H9 (cell line): ENCODE measurements around the gene NCAM2. TPM values are rescaled to one million over a fixed set of nuclear protein-coding genes. Genes with fewer than 3 reads are reported as not detected.

Source experiments
- DNase-seq: peaks from one replicate; pipeline ENCODE4 v3.0.0-alpha.2; 2017
- H2AFZ ChIP-seq: one replicate; pipeline ENCODE4 v1.6.1; 2013; ENCODE audit warnings: mild to moderate bottlenecking, low read length, control low read depth, moderate library complexity
- H2AK5ac ChIP-seq: 2 replicates; pipeline ENCODE4 v1.6.1; 2013; ENCODE audit warnings: low read length, control low read depth, mixed read lengths; ENCODE audit not compliant: insufficient read length
- H2BK120ac ChIP-seq: one replicate; pipeline ENCODE4 v1.6.1; 2013; ENCODE audit warnings: low read depth, mild to moderate bottlenecking, low read length, control low read depth, inconsistent platforms; ENCODE audit not compliant: poor library complexity, severe bottlenecking
- H2BK12ac ChIP-seq: 2 replicates; pipeline ENCODE4 v1.6.1; 2013; ENCODE audit warnings: low read length, control low read depth, mixed read lengths, low read depth; ENCODE audit not compliant: insufficient read length
- H2BK15ac ChIP-seq: 2 replicates; pipeline ENCODE4 v1.6.1; 2013; ENCODE audit warnings: low read depth, low read length, control low read depth
- H2BK20ac ChIP-seq: one replicate; pipeline ENCODE4 v1.6.1; 2013; ENCODE audit warnings: low read depth, mild to moderate bottlenecking, low read length, control low read depth, inconsistent platforms; ENCODE audit not compliant: poor library complexity, severe bottlenecking
- H2BK5ac ChIP-seq: 2 replicates; pipeline ENCODE4 v1.6.1; 2013; ENCODE audit warnings: low read length, control low read depth, mixed read lengths; ENCODE audit not compliant: insufficient read length
- H3K14ac ChIP-seq: 2 replicates; pipeline ENCODE4 v1.6.1; 2013; ENCODE audit warnings: low read length, control low read depth; ENCODE audit not compliant: insufficient read depth
- H3K18ac ChIP-seq: 2 replicates; pipeline ENCODE4 v1.6.1; 2013; ENCODE audit warnings: low read depth, mild to moderate bottlenecking, mixed read lengths, low read length, control low read depth; ENCODE audit not compliant: insufficient read length
- H3K23ac ChIP-seq: 2 replicates; pipeline ENCODE4 v1.6.1; 2013; ENCODE audit warnings: low read length, control low read depth, mixed read lengths, low read depth; ENCODE audit not compliant: insufficient read length
- H3K23me2 ChIP-seq: 2 replicates; pipeline ENCODE4 v1.6.1; 2013; ENCODE audit warnings: low read depth, mild to moderate bottlenecking, mixed read lengths, low read length, control low read depth; ENCODE audit not compliant: insufficient read length, poor library complexity, severe bottlenecking
- H3K27ac ChIP-seq: 2 replicates; pipeline ENCODE4 v1.5.1; 2013; ENCODE audit warnings: low read length, control low read depth, mixed read lengths, low read depth; ENCODE audit not compliant: insufficient read length
- H3K27me3 ChIP-seq: 2 replicates; pipeline ENCODE4 v1.6.1; 2013; ENCODE audit warnings: low read length, control low read depth, inconsistent platforms; ENCODE audit not compliant: insufficient read depth
- H3K4ac ChIP-seq: 2 replicates; pipeline ENCODE4 v1.6.1; 2013; ENCODE audit warnings: low read depth, mild to moderate bottlenecking, control low read depth, inconsistent platforms, low read length, moderate library complexity
- H3K4me1 ChIP-seq: 2 replicates; pipeline ENCODE4 v1.6.1; 2013; ENCODE audit warnings: low read length, control low read depth, inconsistent platforms; ENCODE audit not compliant: insufficient read depth
- H3K4me2 ChIP-seq: 2 replicates; pipeline ENCODE4 v1.6.1; 2013; ENCODE audit warnings: low read length, control low read depth, mixed read lengths; ENCODE audit not compliant: insufficient read length, insufficient read depth
- H3K56ac ChIP-seq: 2 replicates; pipeline ENCODE4 v1.6.1; 2013; ENCODE audit warnings: low read depth, mild to moderate bottlenecking, mixed read lengths, low read length, control low read depth; ENCODE audit not compliant: insufficient read length
- H3K79me1 ChIP-seq: 2 replicates; pipeline ENCODE4 v1.6.1; 2013; ENCODE audit warnings: low read depth, mild to moderate bottlenecking, moderate library complexity, low read length, control low read depth, inconsistent platforms; ENCODE audit not compliant: insufficient read depth, poor library complexity, severe bottlenecking
- H3K79me2 ChIP-seq: 2 replicates; pipeline ENCODE4 v1.6.1; 2013; ENCODE audit warnings: low read length, control low read depth, inconsistent platforms; ENCODE audit not compliant: insufficient read depth
- H3K9ac ChIP-seq: 2 replicates; pipeline ENCODE4 v1.6.1; 2013; ENCODE audit warnings: low read length, control low read depth, mixed read lengths; ENCODE audit not compliant: insufficient read length; ENCODE audit errors: extremely low read depth
- H3K9me3 ChIP-seq: one replicate; pipeline ENCODE4 v1.6.1; 2013; ENCODE audit warnings: low read depth, low read length, inconsistent platforms; ENCODE audit not compliant: control insufficient read depth
- H3T11ph ChIP-seq: one replicate; pipeline ENCODE4 v1.6.1; 2013; ENCODE audit warnings: mild to moderate bottlenecking, low read length, control low read depth, inconsistent platforms
- H4K20me1 ChIP-seq: one replicate; pipeline ENCODE4 v1.6.1; 2013; ENCODE audit not compliant: control insufficient read depth, insufficient read length, insufficient read depth
- H4K5ac ChIP-seq: 2 replicates; pipeline ENCODE4 v1.6.1; 2013; ENCODE audit warnings: low read depth, mild to moderate bottlenecking, mixed read lengths, low read length, control low read depth; ENCODE audit not compliant: insufficient read length
- H4K8ac ChIP-seq: replicated peaks from 2 replicates; pipeline ENCODE4 v1.6.1; 2013; ENCODE audit warnings: low read length, control low read depth, mixed read lengths, low read depth; ENCODE audit not compliant: insufficient read length
- H4K91ac ChIP-seq: 2 replicates; pipeline ENCODE4 v1.6.1; 2013; ENCODE audit warnings: low read depth, mild to moderate bottlenecking, moderate library complexity, mixed read lengths, low read length, control low read depth; ENCODE audit not compliant: insufficient read length
- H3K27ac Mint-ChIP-seq, 3 experiments: 2 replicates in 2 of 3; 3 replicates in 1 of 3; pipeline ENCODE4 v1.8.0; 2020 to 2021; ENCODE audit warnings: mixed read lengths in 3 of 3, mild to moderate bottlenecking in 1 of 3, moderate library complexity in 1 of 3
- H3K27me3 Mint-ChIP-seq: 2 replicates; pipeline ENCODE4 v1.8.0; 2021; ENCODE audit warnings: low read depth, mild to moderate bottlenecking, moderate library complexity, mixed read lengths
- H3K36me3 Mint-ChIP-seq, 3 experiments: 2 replicates in 2 of 3; 3 replicates in 1 of 3; pipeline ENCODE4 v1.8.0; 2020 to 2021; ENCODE audit warnings: low read depth in 3 of 3, mixed read lengths in 3 of 3; ENCODE audit not compliant: insufficient read depth in 1 of 3
- H3K4me1 Mint-ChIP-seq, 2 experiments: 2 replicates each; pipeline ENCODE4 v1.8.0; 2020; ENCODE audit warnings: mixed read lengths in 2 of 2
- H3K4me3 Mint-ChIP-seq, 2 experiments: 2 replicates in 1 of 2; 3 replicates in 1 of 2; pipeline ENCODE4 v1.8.0; 2020 to 2021; ENCODE audit warnings: mild to moderate bottlenecking in 2 of 2, mixed read lengths in 2 of 2, moderate library complexity in 1 of 2
- H3K9me3 Mint-ChIP-seq, 2 experiments: 2 replicates in 1 of 2; 3 replicates in 1 of 2; pipeline ENCODE4 v1.8.0; 2020; ENCODE audit warnings: mild to moderate bottlenecking in 2 of 2, mixed read lengths in 2 of 2, moderate library complexity in 1 of 2
- WGBS: extraction: QIAGEN DNeasy Blood & Tissue Kit; methylation state at CpG from one replicate; pipeline ENCODE4 v1.1.7; 2013; ENCODE audit warnings: missing lambda C conversion rate, low lambda C conversion rate, mixed read lengths; ENCODE audit not compliant: insufficient read length; ENCODE audit errors: extremely low coverage; 5-methylcytosine and 5-hydroxymethylcytosine counted together
- total RNA-seq: library from RNA; stranded (reverse); gene quantifications from 2 replicates; pipeline ENCODE4 v1.2.1, GENCODE V29; 2021
- TF ChIP-seq, protein P1 (sequence below): fragments of 200-600 bp; sonication (generic); conservative IDR thresholded peaks from 3 replicates; pipeline ENCODE4 v1.8.0; 2021; ENCODE audit warnings: antibody characterized with exemption, mild to moderate bottlenecking

NCAM2 gene
- total RNA-seq, 1 experiment from 2014 or later: 2.2 TPM

DNA sequence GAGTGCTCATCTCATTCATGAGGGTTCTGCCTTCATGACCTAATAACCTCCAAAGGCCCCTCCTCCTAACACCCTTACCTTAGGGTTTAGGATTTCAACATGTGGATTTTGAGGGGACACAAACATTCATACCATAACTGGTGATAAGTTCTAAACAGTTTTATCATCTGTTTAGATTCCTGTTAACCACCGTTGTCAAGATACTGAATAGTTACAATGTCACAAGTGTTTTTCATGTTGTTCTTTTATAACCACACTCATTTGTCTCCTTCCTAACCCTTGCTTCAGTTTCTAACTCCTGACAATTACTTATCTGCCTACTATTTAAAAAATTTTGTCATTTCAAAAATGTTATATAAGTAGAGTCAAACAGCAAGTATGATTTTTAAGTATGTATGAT lies 86.0 kb downstream of the NCAM2 start:
- Histone ChIP-seq H4K20me1 (no peaks in the 10 kb centered on the region), H3K56ac (no peak overlapping the region), H3K14ac (no peak overlapping the region), H3T11ph (no peak overlapping the region), H2AFZ (no peak overlapping the region), H3K18ac (no peak overlapping the region), H4K5ac (no peak overlapping the region), H3K4ac (no peak overlapping the region), H3K9ac (no peak overlapping the region), H3K27me3 (no peaks in the 10 kb centered on the region), H2BK15ac (no peak overlapping the region), H3K23me2 (no peaks in the 10 kb centered on the region), H3K23ac (no peak overlapping the region), H2BK5ac (no peak overlapping the region), H2BK120ac (no peak overlapping the region), H3K4me1 (no peaks in the 10 kb centered on the region), H3K9me3 (no peaks in the 10 kb centered on the region), H2BK12ac (no peak overlapping the region), H2AK5ac (no peak overlapping the region), H3K79me1 (no peaks in the 10 kb centered on the region), H3K27ac (no peak overlapping the region), H2BK20ac (no peak overlapping the region), H4K8ac (no peak overlapping the region), H3K79me2 (no peaks in the 10 kb centered on the region), H4K91ac (no peak overlapping the region), H3K4me2 (no peak overlapping the region)
- H3K4me3 Mint-ChIP-seq: no peak overlapping the region
- no peaks in the 10 kb centered on the region for H3K36me3 Mint-ChIP-seq
- no peaks in the 10 kb centered on the region for H3K27me3 Mint-ChIP-seq
- WGBS: no CpG with 5 or more reads among the region's 1 CpG
- DNase-seq: no peak
- H3K9me3 Mint-ChIP-seq: no peaks in the 10 kb centered on the region
- TF ChIP-seq, protein P1, sequence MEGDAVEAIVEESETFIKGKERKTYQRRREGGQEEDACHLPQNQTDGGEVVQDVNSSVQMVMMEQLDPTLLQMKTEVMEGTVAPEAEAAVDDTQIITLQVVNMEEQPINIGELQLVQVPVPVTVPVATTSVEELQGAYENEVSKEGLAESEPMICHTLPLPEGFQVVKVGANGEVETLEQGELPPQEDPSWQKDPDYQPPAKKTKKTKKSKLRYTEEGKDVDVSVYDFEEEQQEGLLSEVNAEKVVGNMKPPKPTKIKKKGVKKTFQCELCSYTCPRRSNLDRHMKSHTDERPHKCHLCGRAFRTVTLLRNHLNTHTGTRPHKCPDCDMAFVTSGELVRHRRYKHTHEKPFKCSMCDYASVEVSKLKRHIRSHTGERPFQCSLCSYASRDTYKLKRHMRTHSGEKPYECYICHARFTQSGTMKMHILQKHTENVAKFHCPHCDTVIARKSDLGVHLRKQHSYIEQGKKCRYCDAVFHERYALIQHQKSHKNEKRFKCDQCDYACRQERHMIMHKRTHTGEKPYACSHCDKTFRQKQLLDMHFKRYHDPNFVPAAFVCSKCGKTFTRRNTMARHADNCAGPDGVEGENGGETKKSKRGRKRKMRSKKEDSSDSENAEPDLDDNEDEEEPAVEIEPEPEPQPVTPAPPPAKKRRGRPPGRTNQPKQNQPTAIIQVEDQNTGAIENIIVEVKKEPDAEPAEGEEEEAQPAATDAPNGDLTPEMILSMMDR: no peak
- H3K27ac Mint-ChIP-seq: no peak overlapping the region
- peaks cover 7% of the 10 kb centered on the region in 2 experiments; a peak in 3 of 4 replicates for H3K4me1 Mint-ChIP-seq
